DND-41 (cell line): Measurements from ENCODE around the gene EYA2.

Source experiments
- ATAC-seq: fragments of 200-7000 bp; cut with Tn5 transposase; 3 replicates; pipeline ENCODE4 v1.9.1; 2021; ENCODE audit warnings: low read depth; ENCODE audit not compliant: insufficient read depth
- DNase-seq: peaks from one replicate; pipeline ENCODE4 v3.0.0-alpha.2; 2020
- H2AFZ ChIP-seq: 2 replicates; pipeline ENCODE4 v1.6.0; 2012; ENCODE audit warnings: low read depth, low read length
- H3K27ac ChIP-seq: 2 replicates; pipeline ENCODE4 v1.5.1; 2012; ENCODE audit warnings: low read length, inconsistent platforms
- H3K27me3 ChIP-seq: fragments of 200-600 bp; sonication (generic); 2 replicates; pipeline ENCODE4 v1.6.0; 2012; ENCODE audit warnings: low read length, mild to moderate bottlenecking, inconsistent platforms; ENCODE audit not compliant: insufficient read depth, poor library complexity
- H3K36me3 ChIP-seq: 2 replicates; pipeline ENCODE4 v1.5.1; 2012; ENCODE audit warnings: low read length, inconsistent platforms; ENCODE audit not compliant: insufficient read depth
- H3K4me1 ChIP-seq: 2 replicates; pipeline ENCODE4 v1.5.1; 2012; ENCODE audit warnings: mild to moderate bottlenecking, low read length; ENCODE audit not compliant: insufficient read depth
- H3K4me2 ChIP-seq: 2 replicates; pipeline ENCODE4 v1.6.0; 2012; ENCODE audit warnings: mild to moderate bottlenecking, moderate library complexity, low read length, inconsistent platforms; ENCODE audit not compliant: insufficient read depth
- H3K4me3 ChIP-seq, 2 experiments: fragments of 200-600 bp in 1 of 2; shearing (Covaris generic) in 1 of 2; 2 replicates each; pipeline ENCODE4 v1.5.1; 2012 to 2016; ENCODE audit warnings: inconsistent platforms in 2 of 2, low read length in 2 of 2, mild to moderate bottlenecking in 2 of 2, low read depth in 1 of 2, moderate library complexity in 1 of 2
- H3K79me2 ChIP-seq: 2 replicates; pipeline ENCODE4 v1.6.0; 2012; ENCODE audit warnings: low read length, inconsistent platforms; ENCODE audit not compliant: insufficient read depth
- H3K9ac ChIP-seq: 2 replicates; pipeline ENCODE4 v1.6.0; 2012; ENCODE audit warnings: low read depth, mild to moderate bottlenecking, inconsistent platforms, low read length, moderate library complexity
- H3K9me3 ChIP-seq: 2 replicates; pipeline ENCODE4 v1.5.1; 2012; ENCODE audit warnings: low read length, moderate library complexity, mild to moderate bottlenecking, inconsistent platforms; ENCODE audit not compliant: insufficient read depth, severe bottlenecking
- H4K20me1 ChIP-seq: 2 replicates; pipeline ENCODE4 v1.6.0; 2012; ENCODE audit warnings: low read length; ENCODE audit not compliant: insufficient read depth
- EZH2 ChIP-seq: IDR thresholded peaks from 3 replicates; pipeline ENCODE4 v1.6.1; 2012; ENCODE audit warnings: borderline replicate concordance, low read depth, mild to moderate bottlenecking, moderate library complexity, low read length, inconsistent platforms; ENCODE audit not compliant: severe bottlenecking
- TF ChIP-seq, protein P1 (sequence below): IDR thresholded peaks from 2 replicates; pipeline ENCODE4 v1.5.1; 2012; ENCODE audit warnings: borderline replicate concordance, low read length, moderate library complexity, mild to moderate bottlenecking; ENCODE audit not compliant: poor library complexity, severe bottlenecking; ENCODE audit errors: extremely low read depth

The EYA2 gene

DNA sequence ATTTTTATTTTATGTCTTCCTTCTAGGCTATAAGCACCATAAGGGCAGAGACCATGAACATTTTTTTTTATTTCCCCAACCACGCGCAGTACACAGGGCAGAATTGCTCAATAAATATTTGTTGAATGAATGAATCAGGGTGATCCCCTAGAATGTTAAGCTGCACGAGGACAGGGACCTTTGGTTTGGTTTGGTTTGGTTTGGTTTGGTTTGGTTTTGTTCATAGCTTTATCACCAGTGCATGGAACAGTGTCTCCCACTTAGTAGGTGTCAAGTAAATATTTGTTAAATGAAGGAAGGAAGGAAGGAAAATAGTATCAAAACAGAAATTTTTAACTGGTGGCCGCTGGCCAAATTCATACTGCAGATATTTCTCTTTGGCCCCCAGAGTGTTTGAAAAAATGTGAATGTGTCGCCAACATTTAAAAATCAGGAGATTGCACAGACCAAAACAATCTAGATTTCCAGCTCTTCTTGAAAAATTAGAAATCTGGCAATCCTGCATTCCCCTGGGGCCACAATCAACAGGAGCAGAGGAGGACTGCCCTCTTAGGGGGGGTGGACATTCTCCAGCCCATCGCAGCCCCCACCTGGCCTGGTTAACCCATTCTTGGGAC, 205.3 kb downstream of the EYA2 start:
- no peak overlapping the region for H3K9ac ChIP-seq
- no peaks in the 10 kb centered on the region for H4K20me1 ChIP-seq
- no peak for DNase-seq
- no peak for TF ChIP-seq EZH2
- TF ChIP-seq, protein P1, sequence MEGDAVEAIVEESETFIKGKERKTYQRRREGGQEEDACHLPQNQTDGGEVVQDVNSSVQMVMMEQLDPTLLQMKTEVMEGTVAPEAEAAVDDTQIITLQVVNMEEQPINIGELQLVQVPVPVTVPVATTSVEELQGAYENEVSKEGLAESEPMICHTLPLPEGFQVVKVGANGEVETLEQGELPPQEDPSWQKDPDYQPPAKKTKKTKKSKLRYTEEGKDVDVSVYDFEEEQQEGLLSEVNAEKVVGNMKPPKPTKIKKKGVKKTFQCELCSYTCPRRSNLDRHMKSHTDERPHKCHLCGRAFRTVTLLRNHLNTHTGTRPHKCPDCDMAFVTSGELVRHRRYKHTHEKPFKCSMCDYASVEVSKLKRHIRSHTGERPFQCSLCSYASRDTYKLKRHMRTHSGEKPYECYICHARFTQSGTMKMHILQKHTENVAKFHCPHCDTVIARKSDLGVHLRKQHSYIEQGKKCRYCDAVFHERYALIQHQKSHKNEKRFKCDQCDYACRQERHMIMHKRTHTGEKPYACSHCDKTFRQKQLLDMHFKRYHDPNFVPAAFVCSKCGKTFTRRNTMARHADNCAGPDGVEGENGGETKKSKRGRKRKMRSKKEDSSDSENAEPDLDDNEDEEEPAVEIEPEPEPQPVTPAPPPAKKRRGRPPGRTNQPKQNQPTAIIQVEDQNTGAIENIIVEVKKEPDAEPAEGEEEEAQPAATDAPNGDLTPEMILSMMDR: no peak
- ATAC-seq: no peak
- H3K4me3 ChIP-seq: no peak overlapping the region
- H3K4me1 ChIP-seq: no peaks in the 10 kb centered on the region
- no peaks in the 10 kb centered on the region for H3K27me3 ChIP-seq
- H3K9me3 ChIP-seq: peaks cover 10% of the 10 kb centered on the region
- no peak overlapping the region for H3K27ac ChIP-seq
- no peak overlapping the region for H3K4me2 ChIP-seq
- no peak overlapping the region for H2AFZ ChIP-seq
- H3K79me2 ChIP-seq: no peaks in the 10 kb centered on the region
- H3K36me3 ChIP-seq: no peaks in the 10 kb centered on the region

DNA sequence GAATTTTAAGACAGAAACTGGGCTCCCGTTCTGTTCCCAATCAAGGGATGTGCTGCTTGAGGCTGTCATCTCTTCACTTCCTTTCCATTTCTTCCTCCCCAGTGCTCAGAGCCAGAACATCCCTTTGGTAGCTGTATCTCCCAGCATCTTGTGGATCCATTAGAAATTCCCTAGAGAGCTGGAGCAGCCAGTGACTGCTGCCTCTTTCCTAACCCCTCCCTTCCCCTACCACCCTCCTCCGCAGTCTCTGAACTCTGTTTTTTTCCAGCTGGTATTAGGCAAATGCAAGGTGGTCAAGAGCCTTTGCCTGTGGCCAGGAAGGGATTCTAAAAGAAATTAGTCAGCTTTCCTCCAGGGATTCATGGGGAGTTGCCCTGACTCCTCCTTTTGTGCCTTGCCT, 208.0 kb downstream of the EYA2 start:
- no peaks in the 10 kb centered on the region for H3K79me2 ChIP-seq
- no peak overlapping the region for H3K4me3 ChIP-seq
- no peak for DNase-seq
- no peak for TF ChIP-seq EZH2
- TF ChIP-seq, protein P1: no peak
- H3K9ac ChIP-seq: no peak overlapping the region
- H3K4me2 ChIP-seq: no peak overlapping the region
- H3K27me3 ChIP-seq: no peaks in the 10 kb centered on the region
- H3K9me3 ChIP-seq: no peaks in the 10 kb centered on the region
- H3K4me1 ChIP-seq: no peaks in the 10 kb centered on the region
- H4K20me1 ChIP-seq: no peaks in the 10 kb centered on the region
- no peak overlapping the region for H3K27ac ChIP-seq
- H2AFZ ChIP-seq: no peak overlapping the region
- no peaks in the 10 kb centered on the region for H3K36me3 ChIP-seq
- ATAC-seq: no peak

DNA sequence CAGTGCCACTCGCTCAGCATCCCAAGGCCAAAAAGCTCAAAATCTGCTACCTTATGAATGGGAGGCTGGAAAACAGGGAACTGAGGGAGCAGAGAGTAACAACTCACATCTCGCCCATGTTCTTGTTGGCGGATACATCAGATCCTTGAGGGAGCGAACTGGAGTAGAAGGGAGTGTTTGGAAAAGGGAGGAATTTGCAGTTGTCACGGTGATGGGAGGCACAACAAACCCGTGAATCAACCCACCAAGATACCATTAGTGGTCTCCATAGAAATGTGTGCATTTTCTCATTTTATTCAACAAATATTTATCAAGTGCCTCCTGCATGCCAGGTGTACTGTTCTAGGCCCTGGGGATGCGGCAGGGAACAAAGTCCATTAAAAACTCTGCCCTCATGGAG, 212.1 kb downstream of the EYA2 start:
- no peak for ATAC-seq
- TF ChIP-seq, protein P1: no peak
- TF ChIP-seq EZH2: no peak
- peaks cover 13% of the 10 kb centered on the region for H3K9me3 ChIP-seq

DNA sequence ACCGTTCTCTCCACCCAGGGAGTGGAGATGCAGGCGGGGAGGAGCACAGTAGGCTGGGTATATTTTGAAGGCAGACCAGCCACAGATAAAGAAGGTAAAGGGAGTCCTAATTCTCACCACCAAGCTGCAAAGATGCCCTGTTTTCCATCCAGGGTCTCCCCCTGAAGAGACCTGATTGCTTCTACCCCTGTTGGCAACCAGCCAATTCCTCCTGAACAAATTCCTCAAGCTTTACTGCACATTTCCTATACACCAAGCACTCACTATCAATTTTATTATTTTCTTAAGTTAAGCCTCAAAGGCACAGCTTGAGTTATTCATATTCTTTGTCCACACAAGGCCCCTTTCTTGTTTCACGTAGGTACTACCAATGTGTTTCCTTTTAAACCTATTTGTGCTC, 214.4 kb downstream of the EYA2 start:
- no peak for TF ChIP-seq EZH2
- TF ChIP-seq, protein P1: no peak
- Histone ChIP-seq H3K9ac (no peak overlapping the region), H3K27me3 (no peaks in the 10 kb centered on the region), H3K9me3 (peaks cover 13% of the 10 kb centered on the region), H3K4me2 (no peak overlapping the region), H3K79me2 (no peaks in the 10 kb centered on the region), H3K4me3 (no peak overlapping the region), H3K4me1 (no peaks in the 10 kb centered on the region), H3K27ac (no peak overlapping the region), H3K36me3 (no peaks in the 10 kb centered on the region), H4K20me1 (no peaks in the 10 kb centered on the region), H2AFZ (no peak overlapping the region)
- ATAC-seq (no peak), DNase-seq (no peak)

More for the DNA sequence above, 212.1 kb downstream of the EYA2 start:
- Histone ChIP-seq H3K4me2 (no peak overlapping the region), H3K79me2 (no peaks in the 10 kb centered on the region), H3K27ac (no peak overlapping the region), H3K36me3 (no peaks in the 10 kb centered on the region), H3K4me1 (no peaks in the 10 kb centered on the region), H4K20me1 (no peaks in the 10 kb centered on the region), H3K9ac (no peak overlapping the region), H3K27me3 (no peaks in the 10 kb centered on the region), H3K4me3 (no peak overlapping the region), H2AFZ (no peak overlapping the region)
- DNase-seq: no peak
